ENCODE results near the gene ENAM.
"Not testable (repeated sequence)": the region's sequence is repeated elsewhere in the genome, so short reads cannot be mapped to it uniquely, and the experiment has no call there.

DNA sequence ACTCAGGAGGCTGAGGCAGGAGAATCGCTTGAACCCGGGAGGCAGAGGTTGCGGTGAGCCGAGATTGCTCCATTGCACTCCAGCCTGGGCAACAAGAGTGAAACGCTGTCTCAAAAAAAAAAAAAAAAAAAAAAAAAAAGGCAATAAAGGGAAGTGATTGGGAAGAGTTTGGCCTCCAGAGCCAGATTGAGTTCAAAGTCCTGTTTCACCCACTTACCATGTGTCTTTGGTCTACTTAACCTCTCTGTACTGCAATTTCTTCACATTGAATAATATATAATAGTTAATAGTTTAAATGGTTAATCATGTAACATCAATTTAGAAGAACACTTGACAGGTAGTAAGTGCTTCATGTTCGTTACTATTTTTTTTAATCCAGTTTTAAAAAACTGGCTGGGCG lies 66.1 kb downstream of the ENAM start:
- TF ChIP-seq, protein P1, sequence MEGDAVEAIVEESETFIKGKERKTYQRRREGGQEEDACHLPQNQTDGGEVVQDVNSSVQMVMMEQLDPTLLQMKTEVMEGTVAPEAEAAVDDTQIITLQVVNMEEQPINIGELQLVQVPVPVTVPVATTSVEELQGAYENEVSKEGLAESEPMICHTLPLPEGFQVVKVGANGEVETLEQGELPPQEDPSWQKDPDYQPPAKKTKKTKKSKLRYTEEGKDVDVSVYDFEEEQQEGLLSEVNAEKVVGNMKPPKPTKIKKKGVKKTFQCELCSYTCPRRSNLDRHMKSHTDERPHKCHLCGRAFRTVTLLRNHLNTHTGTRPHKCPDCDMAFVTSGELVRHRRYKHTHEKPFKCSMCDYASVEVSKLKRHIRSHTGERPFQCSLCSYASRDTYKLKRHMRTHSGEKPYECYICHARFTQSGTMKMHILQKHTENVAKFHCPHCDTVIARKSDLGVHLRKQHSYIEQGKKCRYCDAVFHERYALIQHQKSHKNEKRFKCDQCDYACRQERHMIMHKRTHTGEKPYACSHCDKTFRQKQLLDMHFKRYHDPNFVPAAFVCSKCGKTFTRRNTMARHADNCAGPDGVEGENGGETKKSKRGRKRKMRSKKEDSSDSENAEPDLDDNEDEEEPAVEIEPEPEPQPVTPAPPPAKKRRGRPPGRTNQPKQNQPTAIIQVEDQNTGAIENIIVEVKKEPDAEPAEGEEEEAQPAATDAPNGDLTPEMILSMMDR (IDR thresholded peaks at IDR 0.05), result not testable (repeated sequence)
- TF ChIP-seq POLR2AphosphoS5 (IDR thresholded peaks at IDR 0.05; ENCODE audit: low read depth, low read length), result not testable (repeated sequence)

Measured in Panc1 (cell line).